T-cell (primary cell): Measurements from ENCODE around the gene TYR. TPM values are rescaled to one million over a fixed set of nuclear protein-coding genes. Genes with fewer than 3 reads are reported as not detected.

Experiments
- ATAC-seq, 4 experiments: fragments of 200-7000 bp in 3 of 4; fragments of 150-1000 bp in 1 of 4; cut with Tn5 transposase; replicated peaks in 1 of 4; 1 replicate in 3 of 4; 2 replicates in 1 of 4; pipeline ENCODE4 v1.10.0; 2021; ENCODE audit warnings: moderate library complexity in 3 of 4, mild to moderate bottlenecking in 2 of 4, moderate number of reproducible peaks in 1 of 4
- CTCF ChIA-PET, 2 donors: fragments of 300-600 bp; sonication (Branson Sonifier 250); formaldehyde crosslinking; loops; one replicate each; lab custom pipeline; 2022; ENCODE audit warnings: antibody characterized with exemption in 2 of 2; lab: Charles Lee
- POLR2A ChIA-PET, 2 donors: fragments of 300-600 bp; sonication (Branson Sonifier 250); formaldehyde crosslinking; loops; one replicate each; lab custom pipeline; 2022; ENCODE audit warnings: antibody characterized with exemption in 2 of 2; lab: Charles Lee
- DNase-seq, 35 experiments: peaks; one replicate each; pipeline versions ENCODE4 v3.0.0 to v3.0.0-alpha.2; 2013 to 2023
- H3K27ac ChIP-seq: one replicate; pipeline ENCODE4 v1.5.1; 2013; ENCODE audit warnings: low read length
- H3K27me3 ChIP-seq, 2 experiments: replicated peaks in 1 of 2; 1 replicate in 1 of 2; 2 replicates in 1 of 2; pipeline versions ENCODE4 v1.6.1 to v1.7.0; 2013; ENCODE audit warnings: low read length in 1 of 2, mixed read lengths in 1 of 2; ENCODE audit not compliant: control insufficient read depth in 2 of 2, insufficient read depth in 2 of 2; ENCODE audit errors: extremely low read depth in 1 of 2
- H3K36me3 ChIP-seq, 2 donors: 1 replicate in 1 of 2; 2 replicates in 1 of 2; pipeline versions ENCODE4 v1.6.1 to v1.7.0; 2013; ENCODE audit warnings: low read length in 1 of 2; ENCODE audit not compliant: control insufficient read depth in 2 of 2, insufficient read depth in 1 of 2; ENCODE audit errors: extremely low read depth in 1 of 2
- H3K4me1 ChIP-seq, 2 experiments: 1 replicate in 1 of 2; 2 replicates in 1 of 2; pipeline versions ENCODE4 v1.6.1 to v1.7.0; 2013; ENCODE audit warnings: low read length in 2 of 2, mixed read lengths in 1 of 2; ENCODE audit not compliant: insufficient read depth in 2 of 2, control insufficient read depth in 1 of 2; ENCODE audit errors: extremely low read depth in 1 of 2
- H3K4me3 ChIP-seq, 2 donors: 1 replicate in 1 of 2; 2 replicates in 1 of 2; pipeline versions ENCODE4 v1.5.1 to v1.7.0; 2013; ENCODE audit warnings: mild to moderate bottlenecking in 2 of 2, low read length in 1 of 2, moderate library complexity in 1 of 2; ENCODE audit not compliant: control insufficient read depth in 1 of 2; ENCODE audit errors: extremely low read depth in 1 of 2
- H3K9me3 ChIP-seq: 2 replicates; pipeline ENCODE4 v1.7.0; 2013
- H3K27ac Mint-ChIP-seq, 2 donors: one replicate each; pipeline ENCODE4 v1.8.0; 2020 to 2021; ENCODE audit warnings: mild to moderate bottlenecking in 2 of 2, mixed read lengths in 2 of 2
- H3K27me3 Mint-ChIP-seq, 2 donors: one replicate each; pipeline ENCODE4 v1.8.0; 2021 to 2022; ENCODE audit warnings: mixed read lengths in 2 of 2
- H3K36me3 Mint-ChIP-seq: one replicate; pipeline ENCODE4 v1.8.0; 2021; ENCODE audit warnings: mixed read lengths
- H3K4me1 Mint-ChIP-seq, 3 donors: one replicate each; pipeline ENCODE4 v1.8.0; 2020 to 2022; ENCODE audit warnings: mixed read lengths in 3 of 3, mild to moderate bottlenecking in 1 of 3
- H3K4me3 Mint-ChIP-seq, 3 donors: one replicate each; pipeline ENCODE4 v1.8.0; 2020 to 2022; ENCODE audit warnings: mild to moderate bottlenecking in 3 of 3, mixed read lengths in 3 of 3, moderate library complexity in 3 of 3
- H3K9me3 Mint-ChIP-seq, 3 donors: one replicate each; pipeline ENCODE4 v1.8.0; 2020 to 2022; ENCODE audit warnings: mixed read lengths in 3 of 3
- WGBS: methylation state at CpG from one replicate; pipeline ENCODE4 v1.1.5; 2013; ENCODE audit warnings: missing lambda C conversion rate; ENCODE audit not compliant: insufficient coverage; 5-methylcytosine and 5-hydroxymethylcytosine counted together
- total RNA-seq, 35 experiments: library from RNA in 6 of 35; stranded (reverse) in 6 of 35; fragments of 120-200 nt in 1 of 35; gene quantifications; one replicate each; pipeline versions ENCODE4 v1.2.1 to v1.2.4 and lab custom pipeline; 2013 to 2026

TYR gene
- total RNA-seq, 5 donors from 2014 or later (not counting 1 experiment from before 2014, with no cell fraction given), result not detected

GRCh38 chr11:89175796-89176195 lies 1.9 kb upstream of the TYR start:
- no peak for ATAC-seq
- Histone ChIP-seq H3K27me3 (no peaks in the 10 kb centered on the region), H3K27ac (no peak overlapping the region), H3K36me3 (no peaks in the 10 kb centered on the region), H3K4me3 (no peak overlapping the region), H3K4me1 (no peaks in the 10 kb centered on the region), H3K9me3 (peaks cover 2% of the 10 kb centered on the region)
- H3K9me3 Mint-ChIP-seq, result no peaks in the 10 kb centered on the region
- no peak for DNase-seq
- 80% methylated on average over 2 of the region's 2 CpGs for WGBS
- H3K4me1 Mint-ChIP-seq, result no peaks in the 10 kb centered on the region
- CTCF ChIA-PET, result no interaction called here
- H3K36me3 Mint-ChIP-seq, result no peaks in the 10 kb centered on the region
- no peak overlapping the region for H3K4me3 Mint-ChIP-seq
- no peaks in the 10 kb centered on the region for H3K27me3 Mint-ChIP-seq
- POLR2A ChIA-PET, result no interaction called here
- no peak overlapping the region for H3K27ac Mint-ChIP-seq

GRCh38 chr11:89176938-89177337 lies 737 bp upstream of the TYR start:
- Histone ChIP-seq H3K9me3 (no peaks in the 10 kb centered on the region), H3K4me1 (no peaks in the 10 kb centered on the region), H3K4me3 (no peak overlapping the region), H3K36me3 (no peaks in the 10 kb centered on the region), H3K27ac (no peak overlapping the region), H3K27me3 (no peaks in the 10 kb centered on the region)
- Mint-ChIP-seq H3K9me3 (no peaks in the 10 kb centered on the region), H3K27ac (no peak overlapping the region), H3K4me3 (no peak overlapping the region), H3K27me3 (no peaks in the 10 kb centered on the region), H3K4me1 (peaks cover 3 to 6% (median 6%) of the 10 kb centered on the region in 3 donors), H3K36me3 (no peaks in the 10 kb centered on the region)
- POLR2A ChIA-PET, result no interaction called here
- no CpG with 5 or more reads among the region's 2 CpGs for WGBS
- DNase-seq (no peak), ATAC-seq (no peak)
- CTCF ChIA-PET, result no interaction called here

- H3K36me3 Mint-ChIP-seq, result no peaks in the 10 kb centered on the region
- DNase-seq, result no peak
- no peaks in the 10 kb centered on the region for H3K27me3 Mint-ChIP-seq
- H3K36me3 ChIP-seq, result no peaks in the 10 kb centered on the region
- ATAC-seq, result no peak
- no peak overlapping the region for H3K4me3 ChIP-seq
- ChIA-PET POLR2A (no interaction called here), CTCF (no interaction called here)
- H3K4me1 ChIP-seq, result no peaks in the 10 kb centered on the region
- no peak overlapping the region for H3K27ac ChIP-seq
- peaks cover 3 to 6% (median 6%) of the 10 kb centered on the region in 3 donors for H3K4me1 Mint-ChIP-seq
- WGBS, result 100% methylated on average over 1 of the region's 2 CpGs
- no peaks in the 10 kb centered on the region for H3K9me3 ChIP-seq
- peak overlapping the region in 1 of 2 donors; percentile 29 for H3K27ac Mint-ChIP-seq
- H3K4me3 Mint-ChIP-seq, result no peak overlapping the region
- H3K27me3 ChIP-seq, result no peaks in the 10 kb centered on the region
- no peaks in the 10 kb centered on the region for H3K9me3 Mint-ChIP-seq
These were observed 3.4 kb downstream of the TYR start for GRCh38 chr11:89181111-89181510.

- Mint-ChIP-seq H3K4me1 (peaks cover 3 to 6% (median 6%) of the 10 kb centered on the region in 3 donors), H3K4me3 (no peak overlapping the region), H3K9me3 (no peaks in the 10 kb centered on the region), H3K27me3 (no peaks in the 10 kb centered on the region), H3K27ac (no peak overlapping the region), H3K36me3 (no peaks in the 10 kb centered on the region)
- Histone ChIP-seq H3K4me1 (no peaks in the 10 kb centered on the region), H3K9me3 (no peaks in the 10 kb centered on the region), H3K4me3 (no peak overlapping the region), H3K27me3 (no peaks in the 10 kb centered on the region), H3K27ac (no peak overlapping the region), H3K36me3 (no peaks in the 10 kb centered on the region)
- DNase-seq (no peak), ATAC-seq (no peak)
- no CpG with 5 or more reads among the region's 5 CpGs for WGBS
- ChIA-PET CTCF (no interaction called here), POLR2A (no interaction called here)
These were observed 5.3 kb downstream of the TYR start for GRCh38 chr11:89182773-89183518.

- H3K9me3 ChIP-seq, result no peaks in the 10 kb centered on the region
- H3K36me3 ChIP-seq, result no peaks in the 10 kb centered on the region
- H3K27ac Mint-ChIP-seq, result no peak overlapping the region
- WGBS, result no CpG with 5 or more reads among the region's 3 CpGs
- ATAC-seq (no peak), DNase-seq (no peak)
- H3K27me3 ChIP-seq, result no peaks in the 10 kb centered on the region
- H3K4me3 ChIP-seq, result no peak overlapping the region
- H3K4me1 ChIP-seq, result no peaks in the 10 kb centered on the region
- no peak overlapping the region for H3K4me3 Mint-ChIP-seq
- no peaks in the 10 kb centered on the region for H3K9me3 Mint-ChIP-seq
- POLR2A ChIA-PET, result no interaction called here
- H3K27ac ChIP-seq, result no peak overlapping the region
- CTCF ChIA-PET, result no interaction called here
- no peaks in the 10 kb centered on the region for H3K36me3 Mint-ChIP-seq
- H3K27me3 Mint-ChIP-seq, result no peaks in the 10 kb centered on the region
- H3K4me1 Mint-ChIP-seq, result peaks cover 3 to 6% (median 6%) of the 10 kb centered on the region in 3 donors
These were observed 6.3 kb downstream of the TYR start for GRCh38 chr11:89184021-89184420.

- ChIA-PET POLR2A (no interaction called here), CTCF (interaction anchor here in 1 of 2 donors (0.6 kb wide), 1 partner anchor 14 kb away, joined by 3 read pairs; no protein-coding TSS in a partner anchor)
- ATAC-seq (no peak), DNase-seq (no peak)
- WGBS, result no CpG with 5 or more reads among the region's 2 CpGs
- Mint-ChIP-seq H3K36me3 (no peaks in the 10 kb centered on the region), H3K27ac (no peak overlapping the region), H3K27me3 (no peaks in the 10 kb centered on the region), H3K4me3 (no peak overlapping the region), H3K4me1 (no peaks in the 10 kb centered on the region), H3K9me3 (no peaks in the 10 kb centered on the region)
- Histone ChIP-seq H3K4me1 (no peaks in the 10 kb centered on the region), H3K4me3 (no peak overlapping the region), H3K27me3 (no peaks in the 10 kb centered on the region), H3K27ac (no peak overlapping the region), H3K36me3 (no peaks in the 10 kb centered on the region), H3K9me3 (no peaks in the 10 kb centered on the region)
These were observed 12.1 kb downstream of the TYR start for GRCh38 chr11:89189776-89190175.
